Activated naive CD4-positive, alpha-beta T cell treated with anti-CD3 and anti-CD28 coated beads for 36 hours (primary cell): Measurements from ENCODE around the gene PRDM7. TPM values are rescaled to one million over a fixed set of nuclear protein-coding genes. Genes with fewer than 3 reads are reported as not detected.

ENCODE experiments used
- total RNA-seq, 2 experiments: library from RNA; stranded (reverse); gene quantifications; one replicate each; pipeline ENCODE4 v1.2.3, GENCODE V29; 2021

PRDM7 gene
- total RNA-seq, 2 experiments from 2014 or later = not detected

Other genes starting within 250 kb of the PRDM7 start
- gene SPIRE2, start 248.9 kb downstream of the PRDM7 start, total RNA-seq = under 1 TPM; 0.26 to 0.44 TPM
- 100 to 1,000 TPM; 108 to 109 TPM for gene TCF25, start 203.7 kb downstream of the PRDM7 start, total RNA-seq
- under 1 TPM; 0.45 to 0.49 TPM for gene MC1R, start 158.5 kb downstream of the PRDM7 start, total RNA-seq
- under 1 TPM; 0.20 to 0.38 TPM for gene TUBB3, start 154.0 kb downstream of the PRDM7 start, total RNA-seq
- gene DEF8, start 128.6 kb downstream of the PRDM7 start, total RNA-seq = 10 to 100 TPM; 19.7 to 20.1 TPM
- under 1 TPM; 0.60 to 0.67 TPM for gene DBNDD1, start 57.9 kb downstream of the PRDM7 start, total RNA-seq